ENCODE results near the gene EMP2.

The EMP2 gene

DNA sequence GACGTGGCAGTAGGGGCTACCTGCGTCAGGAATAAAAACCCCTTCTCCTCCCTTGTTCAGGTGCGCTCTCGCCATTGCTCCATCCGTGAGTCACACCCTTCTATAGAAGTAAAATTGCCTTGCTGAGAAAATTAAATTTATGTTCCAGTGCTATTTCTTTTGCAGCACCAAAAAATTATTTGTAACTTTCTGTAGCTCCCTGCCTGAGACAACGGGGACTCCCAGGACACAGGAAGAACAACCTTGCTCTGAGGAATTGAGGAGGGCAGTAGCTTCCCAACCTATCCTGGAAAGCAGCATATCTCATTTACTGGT, 85.4 kb downstream of the EMP2 start:
- Histone ChIP-seq H3K4me3 (ENCODE audit: low read length) (no peak overlapping the region), H3K27me3 (ENCODE audit: control insufficient read depth, insufficient read depth, low read length) (no peaks in the 10 kb centered on the region), H3K9ac (ENCODE audit: low read length) (no peak overlapping the region), H3K27ac (ENCODE audit: low read depth, low read length) (no peak overlapping the region), H3K4me1 (ENCODE audit: control insufficient read depth, insufficient read depth, low read length) (no peaks in the 10 kb centered on the region), H3K36me3 (ENCODE audit: control insufficient read depth, insufficient read depth, low read length) (no peaks in the 10 kb centered on the region)

- no peak overlapping the region for H3K4me3 ChIP-seq (ENCODE audit: low read length)
Measured at GRCh38 chr16:10494343-10495030, 85.9 kb downstream of the EMP2 start.

DNA sequence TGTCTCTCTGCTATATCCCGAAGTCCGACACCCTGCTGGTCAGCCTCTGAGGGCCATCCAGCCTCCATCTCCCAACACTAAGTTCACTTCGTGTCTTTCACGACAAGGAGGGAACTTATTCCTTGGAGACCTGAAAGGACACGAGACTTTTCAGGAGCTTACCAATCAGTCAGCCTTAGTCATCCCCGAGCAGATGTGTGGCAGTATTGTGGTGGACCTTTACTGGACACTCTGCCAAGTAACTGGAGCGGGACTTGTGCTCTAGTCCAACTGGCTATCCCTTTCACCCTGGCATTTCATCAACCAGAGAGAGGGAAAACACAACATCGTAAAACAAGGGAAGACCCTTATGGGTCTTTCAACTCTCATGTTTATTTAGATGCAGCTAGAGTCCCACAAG, 87.1 kb downstream of the EMP2 start:
- Histone ChIP-seq H3K27me3 (ENCODE audit: control insufficient read depth, insufficient read depth, low read length) (no peaks in the 10 kb centered on the region), H3K9ac (ENCODE audit: low read length) (no peak overlapping the region), H3K27ac (ENCODE audit: low read depth, low read length) (no peak overlapping the region), H3K4me1 (ENCODE audit: control insufficient read depth, insufficient read depth, low read length) (no peaks in the 10 kb centered on the region), H3K4me3 (ENCODE audit: low read length) (no peak overlapping the region), H3K36me3 (ENCODE audit: control insufficient read depth, insufficient read depth, low read length) (no peaks in the 10 kb centered on the region)

More at GRCh38 chr16:10494343-10495030, 85.9 kb downstream of the EMP2 start:
- no peaks in the 10 kb centered on the region for H3K4me1 ChIP-seq (ENCODE audit: control insufficient read depth, insufficient read depth, low read length)
- H3K27ac ChIP-seq (ENCODE audit: low read depth, low read length): no peak overlapping the region
- H3K27me3 ChIP-seq (ENCODE audit: control insufficient read depth, insufficient read depth, low read length): no peaks in the 10 kb centered on the region
- H3K36me3 ChIP-seq (ENCODE audit: control insufficient read depth, insufficient read depth, low read length): no peaks in the 10 kb centered on the region
- no peak overlapping the region for H3K9ac ChIP-seq (ENCODE audit: low read length)

- Histone ChIP-seq H3K27ac (ENCODE audit: low read depth, low read length) (no peak overlapping the region), H3K4me3 (ENCODE audit: low read length) (no peak overlapping the region), H3K36me3 (ENCODE audit: control insufficient read depth, insufficient read depth, low read length) (no peaks in the 10 kb centered on the region), H3K9ac (ENCODE audit: low read length) (no peak overlapping the region), H3K4me1 (ENCODE audit: control insufficient read depth, insufficient read depth, low read length) (no peaks in the 10 kb centered on the region), H3K27me3 (ENCODE audit: control insufficient read depth, insufficient read depth, low read length) (no peaks in the 10 kb centered on the region)
Measured at GRCh38 chr16:10490141-10490540, 90.3 kb downstream of the EMP2 start.

DNA sequence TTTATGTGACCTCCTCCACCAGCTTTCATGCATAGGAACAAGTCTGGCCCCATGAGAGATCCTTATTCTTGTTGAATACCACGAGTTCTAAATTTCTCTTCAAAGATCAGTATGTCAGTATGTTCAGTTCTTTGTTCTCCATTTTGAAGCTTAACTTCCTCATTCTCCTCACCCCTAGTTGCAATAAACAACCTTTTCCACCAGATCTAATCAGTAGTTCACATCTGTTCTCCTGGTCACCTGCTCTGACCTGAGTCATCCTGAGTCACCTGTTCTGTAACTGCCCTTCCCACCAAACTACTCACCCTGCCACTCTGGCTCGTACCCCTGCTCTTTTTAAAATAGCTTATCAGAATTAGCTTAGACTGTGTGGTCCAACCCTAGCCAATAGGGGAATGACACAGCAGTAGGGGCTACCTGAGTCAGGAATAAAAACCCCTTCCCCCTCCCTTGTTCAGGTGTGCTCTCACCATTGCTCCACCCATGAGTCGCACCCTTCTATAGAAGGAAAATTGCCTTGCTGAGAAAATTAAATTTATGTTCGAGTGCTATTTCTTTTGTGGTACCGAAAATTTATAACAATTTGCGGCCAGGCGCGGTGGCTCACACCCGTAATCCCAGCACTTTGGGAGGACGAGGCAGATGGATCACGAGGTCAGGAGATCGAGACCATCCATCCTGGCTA, 94.6 kb downstream of the EMP2 start:
- Histone ChIP-seq H3K36me3 (ENCODE audit: control insufficient read depth, insufficient read depth, low read length) (no peaks in the 10 kb centered on the region), H3K9ac (ENCODE audit: low read length) (no peak overlapping the region), H3K4me1 (ENCODE audit: control insufficient read depth, insufficient read depth, low read length) (no peaks in the 10 kb centered on the region), H3K27ac (ENCODE audit: low read depth, low read length) (no peak overlapping the region), H3K27me3 (ENCODE audit: control insufficient read depth, insufficient read depth, low read length) (no peaks in the 10 kb centered on the region), H3K4me3 (ENCODE audit: low read length) (no peak overlapping the region)

DNA sequence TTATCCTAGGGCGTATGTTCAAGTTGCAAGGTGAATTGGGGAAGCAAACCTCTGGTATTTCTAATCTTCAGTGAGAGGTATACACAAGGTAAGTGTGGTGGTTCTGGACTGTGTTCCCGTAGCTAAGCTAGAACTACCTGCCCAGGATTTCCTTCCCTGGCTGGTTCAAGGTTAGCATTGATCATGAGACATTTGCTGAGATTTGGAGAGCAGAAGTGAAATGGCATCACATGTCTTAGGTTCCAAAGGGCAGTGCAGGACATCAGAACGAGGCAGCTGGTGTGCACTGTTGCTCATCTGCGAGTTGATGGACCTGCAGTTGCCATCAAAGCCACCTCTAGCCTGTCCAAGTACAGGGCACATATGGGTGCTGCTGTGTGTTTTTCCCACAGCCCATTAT, 95.2 kb downstream of the EMP2 start:
- H3K4me1 ChIP-seq (ENCODE audit: control insufficient read depth, insufficient read depth, low read length): no peaks in the 10 kb centered on the region
- no peak overlapping the region for H3K9ac ChIP-seq (ENCODE audit: low read length)
- H3K27ac ChIP-seq (ENCODE audit: low read depth, low read length): no peak overlapping the region
- no peaks in the 10 kb centered on the region for H3K27me3 ChIP-seq (ENCODE audit: control insufficient read depth, insufficient read depth, low read length)
- H3K4me3 ChIP-seq (ENCODE audit: low read length): no peak overlapping the region
- H3K36me3 ChIP-seq (ENCODE audit: control insufficient read depth, insufficient read depth, low read length): no peaks in the 10 kb centered on the region

DNA sequence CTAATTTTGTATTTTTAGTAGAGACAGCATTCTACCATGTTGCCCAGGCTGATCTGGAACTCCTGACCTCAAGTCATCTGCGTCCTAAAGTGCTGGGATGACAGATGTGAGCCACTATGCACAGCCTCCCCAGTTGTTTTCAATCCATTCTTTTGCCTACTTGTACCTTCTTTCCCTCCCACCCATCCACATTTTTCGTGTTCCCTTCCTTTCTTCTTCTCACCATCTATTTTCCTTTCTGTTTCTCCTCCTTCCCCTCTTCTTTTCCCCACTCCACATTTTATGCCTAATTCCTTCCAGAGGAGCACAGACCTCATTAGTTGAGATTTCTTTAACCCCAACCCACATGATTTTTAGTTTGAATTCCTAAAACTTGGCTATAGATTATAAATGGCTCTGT, 100.2 kb downstream of the EMP2 start:
- Histone ChIP-seq H3K27me3 (ENCODE audit: control insufficient read depth, insufficient read depth, low read length) (no peaks in the 10 kb centered on the region), H3K4me1 (ENCODE audit: control insufficient read depth, insufficient read depth, low read length) (no peaks in the 10 kb centered on the region), H3K4me3 (ENCODE audit: low read length) (no peak overlapping the region), H3K9ac (ENCODE audit: low read length) (no peak overlapping the region), H3K36me3 (ENCODE audit: control insufficient read depth, insufficient read depth, low read length) (no peaks in the 10 kb centered on the region), H3K27ac (ENCODE audit: low read depth, low read length) (no peak overlapping the region)

Data from rectal smooth muscle tissue (tissue), 1 donor.